ENCODE results near the gene CHODL.

CHODL gene

DNA sequence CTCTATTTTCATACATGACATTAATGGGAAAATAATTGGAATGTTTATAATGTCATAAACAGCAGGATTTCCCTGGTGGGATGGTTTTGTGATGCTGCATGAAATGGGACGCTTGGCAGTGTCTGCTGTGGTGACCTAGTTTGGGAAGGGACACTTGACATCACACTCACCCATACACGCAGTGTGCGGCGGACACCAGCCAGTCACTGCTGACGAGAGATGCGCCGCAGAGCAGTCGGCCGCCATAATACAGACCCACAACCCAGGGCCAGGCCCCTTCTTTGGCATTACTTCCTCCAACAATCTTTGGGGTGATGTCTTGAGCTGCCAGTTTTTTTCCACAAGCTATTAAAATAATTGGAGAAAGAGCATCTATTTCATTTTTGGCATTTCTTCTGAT lies 49.5 kb downstream of the CHODL start:
- DNase-seq, result no peak

DNA sequence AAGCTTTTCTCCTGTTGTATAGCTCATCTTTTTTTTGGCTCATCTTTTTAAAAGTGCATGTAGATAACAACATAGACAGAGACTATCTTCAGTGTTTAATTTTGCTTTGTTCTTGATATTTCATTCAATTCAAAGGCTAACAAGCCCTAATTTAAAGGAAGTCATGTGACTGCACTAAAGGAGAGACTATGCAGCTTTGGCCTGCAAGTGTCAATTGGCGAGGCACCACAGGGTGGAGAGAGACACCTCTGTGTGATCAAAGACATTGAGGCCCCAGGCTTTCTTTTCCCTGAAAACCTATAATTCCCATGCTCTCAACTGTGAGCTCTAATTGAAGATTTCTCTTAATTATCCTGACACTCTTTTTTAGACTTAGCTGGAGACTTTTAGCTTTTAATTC lies 53.6 kb downstream of the CHODL start:
- DNase-seq, result no peak

Data from activated gamma-delta T cell treated with Interleukin-2 at 50 U/mL for 16 hours (primary cell).